Measurements from ENCODE around the gene GFRA4.

- TF ChIP-seq CSDC2 (CRISPR knock-in tag; IDR thresholded peaks at IDR 0.05) = no peak
- no peak for TF ChIP-seq ZFP30 (CRISPR knock-in tag; IDR thresholded peaks at IDR 0.05)
Observed at GRCh38 chr20:3621111-3621510, 42.1 kb downstream of the GFRA4 start.
